Neural progenitor cell (in vitro differentiated cells): Measurements from ENCODE around the gene IL17REL.

ENCODE experiments used
- EZH2 ChIP-seq: fragments of 200-600 bp; sonication (generic); IDR thresholded peaks from 2 replicates; pipeline ENCODE4 v1.6.1; 2017; ENCODE audit warnings: antibody characterized with exemption, mild to moderate bottlenecking, moderate library complexity
- EZH2phosphoT487 ChIP-seq: fragments of 200-600 bp; sonication (generic); IDR thresholded peaks from 2 replicates; pipeline ENCODE4 v1.6.1; 2017; ENCODE audit warnings: antibody characterized with exemption
- TF ChIP-seq, protein P1 (sequence below): fragments of 200-600 bp; sonication (generic); IDR thresholded peaks from 2 replicates; pipeline ENCODE4 v1.5.1; 2017; ENCODE audit warnings: antibody characterized with exemption, mild to moderate bottlenecking

DNA sequence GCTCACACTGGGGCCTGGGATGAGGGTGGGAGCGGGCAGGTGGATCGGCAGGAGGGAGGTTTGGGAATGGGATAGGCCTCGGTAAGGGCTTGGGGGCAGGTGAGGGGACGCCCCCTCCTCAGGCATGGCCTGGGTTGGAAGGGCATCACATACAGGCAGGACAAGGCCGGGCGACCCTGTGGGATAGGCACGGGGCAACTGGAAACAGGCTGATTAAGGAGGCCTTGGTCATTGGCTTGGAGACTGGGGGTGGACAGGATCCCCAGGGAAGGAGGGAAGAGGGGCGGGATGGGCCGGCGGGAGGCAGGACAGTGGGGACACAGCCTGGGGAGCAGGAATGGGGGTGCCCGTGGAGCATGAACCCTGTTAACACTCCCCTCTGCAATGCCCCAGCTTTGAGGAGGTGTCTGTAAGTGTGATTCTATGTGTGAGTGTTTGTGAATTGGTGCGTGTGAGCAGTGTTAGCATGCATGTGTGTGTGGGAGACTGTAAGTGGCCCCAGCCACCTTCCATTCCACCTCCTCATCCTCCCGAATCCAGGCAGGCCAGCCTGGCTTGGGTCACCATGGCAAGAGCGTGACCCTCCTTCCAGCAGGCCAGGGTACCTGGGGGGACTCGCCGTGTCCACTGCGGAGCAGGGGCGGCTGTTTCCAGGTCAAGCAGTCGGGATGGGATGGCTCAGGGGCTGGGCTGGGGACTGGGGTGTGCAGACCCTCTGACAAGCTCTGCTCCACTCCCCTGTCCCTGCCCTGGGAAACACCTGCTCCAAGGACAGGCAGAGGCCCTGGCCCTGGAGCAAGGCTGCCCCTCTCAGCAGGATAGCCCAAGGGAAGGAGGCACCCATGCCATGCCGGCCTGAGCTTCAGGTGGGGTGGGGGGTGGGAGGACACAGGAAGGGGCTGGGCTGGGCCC is 55.4 kb downstream of the IL17REL start:
- TF ChIP-seq, protein P1, sequence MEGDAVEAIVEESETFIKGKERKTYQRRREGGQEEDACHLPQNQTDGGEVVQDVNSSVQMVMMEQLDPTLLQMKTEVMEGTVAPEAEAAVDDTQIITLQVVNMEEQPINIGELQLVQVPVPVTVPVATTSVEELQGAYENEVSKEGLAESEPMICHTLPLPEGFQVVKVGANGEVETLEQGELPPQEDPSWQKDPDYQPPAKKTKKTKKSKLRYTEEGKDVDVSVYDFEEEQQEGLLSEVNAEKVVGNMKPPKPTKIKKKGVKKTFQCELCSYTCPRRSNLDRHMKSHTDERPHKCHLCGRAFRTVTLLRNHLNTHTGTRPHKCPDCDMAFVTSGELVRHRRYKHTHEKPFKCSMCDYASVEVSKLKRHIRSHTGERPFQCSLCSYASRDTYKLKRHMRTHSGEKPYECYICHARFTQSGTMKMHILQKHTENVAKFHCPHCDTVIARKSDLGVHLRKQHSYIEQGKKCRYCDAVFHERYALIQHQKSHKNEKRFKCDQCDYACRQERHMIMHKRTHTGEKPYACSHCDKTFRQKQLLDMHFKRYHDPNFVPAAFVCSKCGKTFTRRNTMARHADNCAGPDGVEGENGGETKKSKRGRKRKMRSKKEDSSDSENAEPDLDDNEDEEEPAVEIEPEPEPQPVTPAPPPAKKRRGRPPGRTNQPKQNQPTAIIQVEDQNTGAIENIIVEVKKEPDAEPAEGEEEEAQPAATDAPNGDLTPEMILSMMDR = no peak
- TF ChIP-seq EZH2phosphoT487 = no peak
- no peak for TF ChIP-seq EZH2
